Left ventricle myocardium inferior (tissue), 1 donor: ENCODE data around the gene ATP11A. TPM values are rescaled to one million over a fixed set of nuclear protein-coding genes. Genes with fewer than 3 reads are reported as not detected.

ENCODE experiments used
- DNase-seq: peaks from one replicate; pipeline ENCODE4 v3.0.0-alpha.2; 2020
- H3K27ac ChIP-seq: fragments of 200-600 bp; replicated peaks from 2 replicates; pipeline ENCODE4 v1.8.0; 2021
- H3K27me3 ChIP-seq: fragments of 200-600 bp; 2 replicates; pipeline ENCODE4 v1.8.0; 2021; ENCODE audit warnings: low read depth
- H3K36me3 ChIP-seq: fragments of 200-600 bp; 2 replicates; pipeline ENCODE4 v1.8.0; 2021
- H3K4me1 ChIP-seq: fragments of 200-600 bp; 2 replicates; pipeline ENCODE4 v1.8.0; 2021
- H3K4me3 ChIP-seq: fragments of 200-600 bp; 2 replicates; pipeline ENCODE4 v1.8.0; 2021; ENCODE audit warnings: mild to moderate bottlenecking, moderate library complexity
- H3K9me3 ChIP-seq: fragments of 200-600 bp; replicated peaks from 2 replicates; pipeline ENCODE4 v1.8.0; 2021
- intact Hi-C: fragments of 100-400 bp; cut with micrococcal nuclease; formaldehyde crosslinking; loops from one replicate; pipeline ENCODE4 v1.11.0; 2022
- total RNA-seq: library from RNA; stranded (reverse); fragmentation: NEBNext Ultra II Directional; extraction: Animal tissue kit (Norgen Biotek cat#: 25700); gene quantifications from one replicate; pipeline ENCODE4 v1.2.1, GENCODE V29; 2021
- TF ChIP-seq, protein P1 (sequence below): fragments of 200-600 bp; IDR thresholded peaks from 2 replicates; pipeline ENCODE4 v1.8.0; 2021; ENCODE audit warnings: antibody characterized with exemption, mild to moderate bottlenecking, borderline replicate concordance
- donor health status: DM: no; HTN: yes; CAD: no; lungs with severe emphysema.

Gene ATP11A
- total RNA-seq, 1 donor from 2014 or later = 106 TPM

- peaks cover 11% of the 10 kb centered on the region for H3K9me3 ChIP-seq
- no peak for DNase-seq
- no peak overlapping the region for H3K4me3 ChIP-seq
- TF ChIP-seq, protein P1, sequence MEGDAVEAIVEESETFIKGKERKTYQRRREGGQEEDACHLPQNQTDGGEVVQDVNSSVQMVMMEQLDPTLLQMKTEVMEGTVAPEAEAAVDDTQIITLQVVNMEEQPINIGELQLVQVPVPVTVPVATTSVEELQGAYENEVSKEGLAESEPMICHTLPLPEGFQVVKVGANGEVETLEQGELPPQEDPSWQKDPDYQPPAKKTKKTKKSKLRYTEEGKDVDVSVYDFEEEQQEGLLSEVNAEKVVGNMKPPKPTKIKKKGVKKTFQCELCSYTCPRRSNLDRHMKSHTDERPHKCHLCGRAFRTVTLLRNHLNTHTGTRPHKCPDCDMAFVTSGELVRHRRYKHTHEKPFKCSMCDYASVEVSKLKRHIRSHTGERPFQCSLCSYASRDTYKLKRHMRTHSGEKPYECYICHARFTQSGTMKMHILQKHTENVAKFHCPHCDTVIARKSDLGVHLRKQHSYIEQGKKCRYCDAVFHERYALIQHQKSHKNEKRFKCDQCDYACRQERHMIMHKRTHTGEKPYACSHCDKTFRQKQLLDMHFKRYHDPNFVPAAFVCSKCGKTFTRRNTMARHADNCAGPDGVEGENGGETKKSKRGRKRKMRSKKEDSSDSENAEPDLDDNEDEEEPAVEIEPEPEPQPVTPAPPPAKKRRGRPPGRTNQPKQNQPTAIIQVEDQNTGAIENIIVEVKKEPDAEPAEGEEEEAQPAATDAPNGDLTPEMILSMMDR = no peak
- H3K27ac ChIP-seq = peak overlapping the region; percentile 96
- intact Hi-C loops = no loop called here
- peaks cover 61% of the 10 kb centered on the region for H3K4me1 ChIP-seq
- peaks cover 8% of the 10 kb centered on the region for H3K36me3 ChIP-seq
- H3K27me3 ChIP-seq = no peaks in the 10 kb centered on the region
Measured at GRCh38 chr13:112714376-112715174, 24.7 kb downstream of the ATP11A start.

GRCh38 chr13:112715210-112715609, 25.4 kb downstream of the ATP11A start:
- TF ChIP-seq, protein P1 = no peak
- Histone ChIP-seq H3K4me1 (peaks cover 54% of the 10 kb centered on the region), H3K27ac (peak overlapping the region; percentile 96), H3K27me3 (no peaks in the 10 kb centered on the region), H3K4me3 (no peak overlapping the region), H3K9me3 (peaks cover 11% of the 10 kb centered on the region), H3K36me3 (peaks cover 8% of the 10 kb centered on the region)
- DNase-seq = no peak
- intact Hi-C loops = no loop called here

DNA sequence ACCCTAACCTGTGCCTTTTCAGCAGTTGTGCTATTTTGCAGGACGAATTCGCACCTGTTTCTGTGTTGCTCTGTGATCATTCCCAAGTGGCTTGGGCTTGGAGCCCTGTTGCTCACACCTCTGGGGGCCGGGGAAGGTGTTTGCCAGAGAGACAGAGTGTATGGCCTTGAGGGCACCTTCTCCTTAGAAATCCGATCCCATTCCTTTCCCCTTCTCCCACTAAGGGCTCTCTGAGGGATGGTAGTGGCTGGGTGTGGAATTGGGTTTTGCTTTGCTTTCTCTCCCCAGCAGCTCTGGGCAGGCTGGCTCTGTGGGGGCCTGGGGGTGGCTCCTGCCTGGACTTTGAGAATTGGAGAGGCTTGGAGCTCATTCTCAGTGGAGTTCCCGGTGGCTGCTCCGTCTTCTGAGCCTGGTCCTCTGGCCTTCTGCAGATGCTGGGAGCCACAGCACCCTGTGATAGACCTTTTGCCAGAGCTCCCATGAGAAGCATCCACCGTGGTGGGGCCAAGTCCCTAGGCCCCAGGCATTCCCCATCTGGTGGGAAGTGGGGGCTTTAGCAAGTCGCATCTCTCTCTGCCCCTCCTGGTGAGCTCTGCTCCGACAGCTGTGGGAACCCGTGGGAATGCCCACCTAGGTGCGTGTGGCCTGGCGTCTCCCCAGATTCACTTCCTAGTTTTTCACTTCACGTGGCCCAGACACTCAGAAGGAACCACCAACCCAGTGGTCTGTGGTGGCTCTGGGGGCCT, 26.1 kb downstream of the ATP11A start:
- TF ChIP-seq, protein P1 = no peak
- intact Hi-C loops = no loop called here
- Histone ChIP-seq H3K27me3 (no peaks in the 10 kb centered on the region), H3K9me3 (peaks cover 11% of the 10 kb centered on the region), H3K36me3 (peaks cover 8% of the 10 kb centered on the region), H3K4me1 (peaks cover 50% of the 10 kb centered on the region), H3K4me3 (no peak overlapping the region), H3K27ac (peak overlapping the region; percentile 51)
- no peak for DNase-seq

DNA sequence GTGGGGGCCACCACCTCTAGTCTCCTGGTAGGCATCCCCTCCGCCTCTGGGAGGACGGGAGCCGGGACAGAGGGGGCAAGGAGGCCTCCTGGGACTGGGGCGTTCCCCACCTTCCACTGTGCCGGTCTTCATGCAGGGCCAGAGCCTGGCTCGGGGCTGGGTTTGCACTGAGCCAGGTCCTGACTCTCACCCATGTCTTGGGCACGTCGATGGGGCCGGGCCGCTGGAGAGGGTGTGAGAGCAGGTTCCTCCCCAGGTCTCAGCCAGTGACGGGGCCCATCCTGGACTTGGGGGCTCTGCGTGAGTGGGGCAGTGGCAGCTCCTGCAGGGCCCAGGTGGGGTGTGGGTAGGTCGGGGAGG, 26.6 kb downstream of the ATP11A start:
- H3K27ac ChIP-seq = peak overlapping the region; percentile 51
- no peak overlapping the region for H3K4me3 ChIP-seq
- intact Hi-C loops = no loop called here
- DNase-seq = no peak
- H3K4me1 ChIP-seq = peaks cover 50% of the 10 kb centered on the region
- H3K9me3 ChIP-seq = peaks cover 11% of the 10 kb centered on the region
- peaks cover 8% of the 10 kb centered on the region for H3K36me3 ChIP-seq
- TF ChIP-seq, protein P1 = no peak
- no peaks in the 10 kb centered on the region for H3K27me3 ChIP-seq

DNA sequence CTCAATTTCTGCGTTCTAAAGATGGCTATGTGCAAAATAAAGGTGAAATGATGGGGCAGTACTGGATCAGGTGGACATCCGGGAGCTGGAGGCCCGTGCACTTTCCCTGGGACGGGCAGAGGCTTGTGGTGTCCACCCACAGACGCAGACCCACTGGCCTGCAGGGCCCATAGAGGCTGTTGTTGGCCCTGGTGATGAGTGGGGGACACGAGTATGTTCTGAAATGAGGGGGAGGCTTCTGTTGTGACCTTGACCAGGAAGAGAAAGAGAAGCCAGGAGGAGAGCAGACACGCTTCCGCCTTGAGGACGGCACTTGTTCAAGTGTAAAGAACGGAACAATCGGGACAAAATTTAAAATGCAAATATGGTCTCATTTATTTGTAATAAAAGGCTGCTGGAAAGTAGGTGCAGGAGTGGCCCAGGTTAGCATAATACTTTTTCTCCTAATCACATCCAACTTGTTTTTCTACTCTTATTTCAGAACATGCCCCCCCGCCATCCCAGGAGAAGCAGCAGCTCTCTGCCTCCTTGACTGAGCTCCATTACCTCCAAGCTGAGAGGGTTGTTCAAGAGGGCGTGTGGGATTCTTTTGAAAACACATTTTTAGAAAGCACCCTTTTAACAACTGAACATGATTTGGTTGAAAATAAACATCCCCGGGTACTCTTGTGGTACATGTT, 27.1 kb downstream of the ATP11A start:
- intact Hi-C loops = no loop called here
- Histone ChIP-seq H3K4me1 (peaks cover 50% of the 10 kb centered on the region), H3K27me3 (no peaks in the 10 kb centered on the region), H3K4me3 (no peak overlapping the region), H3K36me3 (peaks cover 8% of the 10 kb centered on the region), H3K27ac (no peak overlapping the region), H3K9me3 (peaks cover 11% of the 10 kb centered on the region)
- TF ChIP-seq, protein P1 = no peak
- no peak for DNase-seq
